H1 (cell line): ENCODE measurements around the gene BABAM2. TPM values are rescaled to one million over a fixed set of nuclear protein-coding genes. Genes with fewer than 3 reads are reported as not detected.

Source experiments
- CTCF ChIA-PET: fragments of 300-600 bp; sonication (Branson Sonifier 250); formaldehyde crosslinking; loops from one replicate; lab custom pipeline; 2021; ENCODE audit not compliant: partially characterized antibody; lab: Charles Lee
- POLR2A ChIA-PET: fragments of 300-600 bp; sonication (Branson Sonifier 250); formaldehyde crosslinking; loops from one replicate; lab custom pipeline; 2021; ENCODE audit warnings: inconsistent platforms; ENCODE audit not compliant: partially characterized antibody; lab: Charles Lee
- DNase-seq, 2 experiments: peaks; one replicate each; pipeline versions ENCODE4 v3.0.0 to v3.0.0-alpha.2; 2010 to 2022; ENCODE audit warnings: low spot score in 2 of 2, low read depth in 1 of 2, mixed read lengths in 1 of 2
- FAIRE-seq: peaks from 2 replicates; lab custom pipeline; 2011; peaks lifted over from hg19 to GRCh38; lab: Jason Lieb, UNC
- H2AFZ ChIP-seq: 2 replicates; pipeline ENCODE4 v1.8.1; 2012; ENCODE audit warnings: low read length, inconsistent platforms
- H2AK5ac ChIP-seq: 2 replicates; pipeline ENCODE4 v1.6.1; 2013; ENCODE audit warnings: low read depth, low read length
- H2BK120ac ChIP-seq: replicated peaks from 2 replicates; pipeline ENCODE3; 2013; ENCODE audit warnings: low read depth, low read length, inconsistent platforms
- H2BK12ac ChIP-seq: 2 replicates; pipeline ENCODE4 v1.6.1; 2013; ENCODE audit warnings: low read depth, low read length
- H2BK15ac ChIP-seq: 2 replicates; pipeline ENCODE4 v1.6.1; 2013; ENCODE audit warnings: low read length
- H2BK20ac ChIP-seq: 2 replicates; pipeline ENCODE4 v1.6.1; 2013; ENCODE audit warnings: low read length
- H2BK5ac ChIP-seq: 2 replicates; pipeline ENCODE4 v1.6.1; 2013; ENCODE audit warnings: low read depth, low read length
- H3K14ac ChIP-seq: 2 replicates; pipeline ENCODE4 v1.6.1; 2013; ENCODE audit warnings: inconsistent platforms; ENCODE audit not compliant: insufficient read length
- H3K18ac ChIP-seq: 2 replicates; pipeline ENCODE4 v1.6.1; 2013; ENCODE audit warnings: low read length; ENCODE audit errors: extremely low read depth
- H3K23ac ChIP-seq: 2 replicates; pipeline ENCODE4 v1.6.1; 2013; ENCODE audit warnings: inconsistent platforms; ENCODE audit not compliant: insufficient read length
- H3K23me2 ChIP-seq: 2 replicates; pipeline ENCODE4 v1.6.1; 2013; ENCODE audit warnings: low read depth, low read length
- H3K27ac ChIP-seq: 2 replicates; pipeline ENCODE4 v1.6.1; 2011; ENCODE audit warnings: low read depth, low read length, inconsistent platforms
- H3K27me3 ChIP-seq, 4 experiments: replicated peaks in 1 of 4; 1 replicate in 1 of 4; 2 replicates in 3 of 4; pipeline versions ENCODE4 v1.6.1 to v1.8.1; 2011 to 2013; ENCODE audit warnings: low read length in 3 of 4, mild to moderate bottlenecking in 3 of 4, inconsistent platforms in 2 of 4, mixed read lengths in 2 of 4, moderate library complexity in 1 of 4; ENCODE audit not compliant: control insufficient read depth in 3 of 4, insufficient read depth in 3 of 4; ENCODE audit errors: extremely low read depth in 1 of 4
- H3K36me3 ChIP-seq, 4 experiments: 2 replicates each; pipeline versions ENCODE4 v1.6.1 to v1.8.1; 2011 to 2013; ENCODE audit warnings: mild to moderate bottlenecking in 4 of 4, low read length in 3 of 4, moderate library complexity in 2 of 4, control low read depth in 1 of 4, inconsistent platforms in 1 of 4; ENCODE audit not compliant: insufficient read depth in 4 of 4, control insufficient read depth in 2 of 4
- H3K4ac ChIP-seq: replicated peaks from 2 replicates; pipeline ENCODE3; 2013; ENCODE audit warnings: low read length, low read depth, mixed read lengths, inconsistent platforms; ENCODE audit not compliant: insufficient read length
- H3K4me1 ChIP-seq, 4 experiments: replicated peaks in 1 of 4; 1 replicate in 1 of 4; 2 replicates in 3 of 4; pipeline versions ENCODE4 v1.6.1 to v1.8.1; 2011 to 2013; ENCODE audit warnings: low read length in 3 of 4, inconsistent platforms in 2 of 4, mixed read lengths in 1 of 4; ENCODE audit not compliant: insufficient read depth in 4 of 4, control insufficient read depth in 3 of 4
- H3K4me2 ChIP-seq, 2 experiments: 2 replicates each; pipeline versions ENCODE4 v1.6.1 to v1.8.1; 2011 to 2013; ENCODE audit warnings: low read depth in 2 of 2, low read length in 2 of 2, control low read depth in 1 of 2, inconsistent platforms in 1 of 2, mild to moderate bottlenecking in 1 of 2; ENCODE audit not compliant: insufficient read depth in 1 of 2
- H3K4me3 ChIP-seq, 4 experiments: fragments of 200-600, 300-600 bp in 1 of 4; sonication (generic), shearing (Covaris generic), sonication (Bioruptor Twin) in 1 of 4; 2 replicates each; pipeline versions ENCODE4 v1.5.1 to v1.8.1; 2011 to 2016; ENCODE audit warnings: low read length in 4 of 4, low read depth in 3 of 4, control low read depth in 2 of 4, inconsistent platforms in 2 of 4, mild to moderate bottlenecking in 2 of 4, mixed read lengths in 1 of 4, moderate library complexity in 1 of 4; ENCODE audit not compliant: insufficient read depth in 2 of 4; ENCODE audit errors: extremely low read depth in 1 of 4
- H3K56ac ChIP-seq: replicated peaks from 2 replicates; pipeline ENCODE3; 2013; ENCODE audit warnings: low read depth, mild to moderate bottlenecking, mixed read lengths, low read length, inconsistent platforms; ENCODE audit not compliant: insufficient read length
- H3K79me1 ChIP-seq: 2 replicates; pipeline ENCODE4 v1.6.1; 2013; ENCODE audit warnings: low read depth, low read length, control low read depth
- H3K79me2 ChIP-seq, 2 experiments: 2 replicates each; pipeline versions ENCODE4 v1.6.1 to v1.8.1; 2012 to 2013; ENCODE audit warnings: low read length in 2 of 2, mild to moderate bottlenecking in 2 of 2, inconsistent platforms in 1 of 2; ENCODE audit not compliant: insufficient read depth in 2 of 2, control insufficient read depth in 1 of 2
- H3K9ac ChIP-seq, 4 experiments: replicated peaks in 1 of 4; 1 replicate in 1 of 4; 2 replicates in 3 of 4; pipeline versions ENCODE4 v1.6.1 to v1.8.1; 2011 to 2013; ENCODE audit warnings: low read depth in 3 of 4, low read length in 3 of 4, control low read depth in 2 of 4, mild to moderate bottlenecking in 2 of 4, moderate library complexity in 2 of 4, inconsistent platforms in 1 of 4; ENCODE audit errors: extremely low read depth in 1 of 4
- H3K9me3 ChIP-seq, 2 experiments: 2 replicates each; pipeline versions ENCODE4 v1.6.1 to v1.8.1; 2012 to 2013; ENCODE audit warnings: mild to moderate bottlenecking in 2 of 2, moderate library complexity in 2 of 2, control low read depth in 1 of 2, inconsistent platforms in 1 of 2, low read depth in 1 of 2, low read length in 1 of 2, mixed read lengths in 1 of 2; ENCODE audit not compliant: insufficient read depth in 2 of 2
- H4K20me1 ChIP-seq, 2 experiments: replicated peaks in 1 of 2; 2 replicates each; pipeline versions ENCODE3 to v1.8.1; 2011 to 2013; ENCODE audit warnings: inconsistent platforms in 2 of 2, low read length in 2 of 2, mild to moderate bottlenecking in 1 of 2; ENCODE audit not compliant: insufficient read depth in 2 of 2, control insufficient read depth in 1 of 2
- H4K5ac ChIP-seq: 2 replicates; pipeline ENCODE4 v1.6.1; 2013; ENCODE audit warnings: low read length, low read depth, mixed read lengths, inconsistent platforms; ENCODE audit not compliant: insufficient read length
- H4K8ac ChIP-seq: 2 replicates; pipeline ENCODE4 v1.8.0; 2013; ENCODE audit warnings: mild to moderate bottlenecking, moderate library complexity, low read length, inconsistent platforms; ENCODE audit not compliant: insufficient read depth; ENCODE audit errors: extremely low read depth
- H4K91ac ChIP-seq: replicated peaks from 2 replicates; pipeline ENCODE3; 2013; ENCODE audit warnings: low read length, mixed read lengths, inconsistent platforms; ENCODE audit not compliant: insufficient read length
- RNF2 ChIP-seq: fragments of 200-900, 300-1000 bp; sonication (generic); IDR thresholded peaks from 2 replicates; pipeline ENCODE4 v1.7.1; 2016; ENCODE audit warnings: borderline replicate concordance, low read depth, mild to moderate bottlenecking, antibody characterized with exemption, low read length; ENCODE audit not compliant: poor library complexity, severe bottlenecking; ENCODE audit errors: missing control alignments
- WGBS, 2 experiments: shearing (Covaris generic) in 1 of 2; methylation state at CpG; one replicate each; pipeline versions ENCODE4 v1.1.6 to v1.1.7; 2013 to 2015; ENCODE audit warnings: low lambda C conversion rate in 2 of 2, mixed read lengths in 2 of 2, inconsistent platforms in 1 of 2, low coverage in 1 of 2, missing lambda C conversion rate in 1 of 2; ENCODE audit not compliant: insufficient replicate concordance in 2 of 2, insufficient coverage in 1 of 2, insufficient read length in 1 of 2; ENCODE audit errors: extremely low coverage in 1 of 2, missing lambda C conversion rate in 1 of 2; 5-methylcytosine and 5-hydroxymethylcytosine counted together
- polyA plus RNA-seq, 7 experiments: library from polyadenylated mRNA; depleted of rRNA in 3 of 7; stranded (reverse) in 5 of 7; unstranded in 2 of 7; fragments of >200 nt in 5 of 7; fragments of 200-250 nt in 2 of 7; gene quantifications; 1 replicate in 5 of 7; 2 replicates in 1 of 7; 4 replicates in 1 of 7; pipeline versions ENCODE4 v1.2.1 to v1.2.3, GENCODE V29; 2011 to 2013; ENCODE audit warnings: missing spikeins in 2 of 7, mixed read lengths in 2 of 7
- total RNA-seq: library from RNA; stranded (reverse); fragmentation: NEBNext Ultra II Directional; extraction: Animal tissue kit (Norgen Biotek cat#: 25700); gene quantifications from 2 replicates; pipeline ENCODE4 v1.2.1, GENCODE V29; 2021

BABAM2 gene
- total and polyA plus RNA-seq, 2 of the 8 experiments (the other 6 are each of a cell fraction or from before 2014, with no cell fraction given): 15.8 to 20.9 TPM

GRCh38 chr2:27956888-27957287, 66.4 kb downstream of the BABAM2 start:
- H3K23ac ChIP-seq: no peak overlapping the region
- no peak overlapping the region for H2BK5ac ChIP-seq
- H3K79me1 ChIP-seq: no peaks in the 10 kb centered on the region
- no peak overlapping the region for H3K27ac ChIP-seq
- H2AK5ac ChIP-seq: no peak overlapping the region
- no peak overlapping the region for H3K4me2 ChIP-seq
- WGBS, 2 experiments: 93% methylated on average over 2 of the region's 2 CpGs; no CpG with 5 or more reads in 1 of the 2 experiments
- no peaks in the 10 kb centered on the region for H3K4me1 ChIP-seq
- no peak for DNase-seq
- H3K27me3 ChIP-seq: no peaks in the 10 kb centered on the region
- no peak overlapping the region for H3K4me3 ChIP-seq
- H3K14ac ChIP-seq: no peak overlapping the region
- no peak overlapping the region for H4K91ac ChIP-seq
- no peaks in the 10 kb centered on the region for H3K9me3 ChIP-seq
- H2BK20ac ChIP-seq: no peak overlapping the region
- H4K5ac ChIP-seq: no peak overlapping the region
- H3K4ac ChIP-seq: no peak overlapping the region
- no peak overlapping the region for H3K18ac ChIP-seq
- 0 out of 4 replicates have a peak, but pooled peaks cover 0 to 2% of the 10 kb centered on the region in 2 experiments for H3K79me2 ChIP-seq
- H2BK120ac ChIP-seq: no peak overlapping the region
- H4K20me1 ChIP-seq: no peaks in the 10 kb centered on the region
- no peak overlapping the region for H4K8ac ChIP-seq
- no peak overlapping the region for H2AFZ ChIP-seq
- CTCF ChIA-PET: no interaction called here
- FAIRE-seq: no peak
- H3K36me3 ChIP-seq: no peaks in the 10 kb centered on the region
- no peak overlapping the region for H3K56ac ChIP-seq
- H3K9ac ChIP-seq: no peak overlapping the region
- POLR2A ChIA-PET: no interaction called here
- no peak for TF ChIP-seq RNF2
- no peaks in the 10 kb centered on the region for H3K23me2 ChIP-seq
- H2BK12ac ChIP-seq: no peak overlapping the region
- H2BK15ac ChIP-seq: no peak overlapping the region
